ENCODE results near the gene INTS14. TPM values are rescaled to one million over a fixed set of nuclear protein-coding genes. Genes with fewer than 3 reads are reported as not detected.
A peak's percentile ranks its signal among the peaks of the same experiment; 100 is the strongest.

Gene INTS14
- total RNA-seq, 4 donors from 2014 or later, result 16.5 to 38.7 (median 26.7) TPM

DNA sequence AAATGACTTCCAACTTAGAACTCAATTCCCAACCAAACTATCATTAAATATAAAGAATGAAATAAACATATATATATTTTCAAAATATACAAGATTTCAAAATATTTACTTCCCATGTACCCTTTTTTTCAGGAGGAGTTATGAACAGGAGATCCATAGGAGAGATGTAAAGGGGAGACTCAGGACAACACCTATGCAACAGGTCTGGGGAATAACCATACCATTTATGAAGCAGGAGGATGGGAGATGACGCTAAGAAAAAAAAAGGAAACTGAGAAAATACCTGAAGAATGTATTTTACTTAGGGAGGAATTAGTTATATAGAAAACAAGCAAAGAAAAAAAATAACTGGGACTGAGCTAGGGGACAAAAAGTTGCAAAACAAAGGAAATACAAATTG, 23.8 kb downstream of the INTS14 start:
- peaks cover 0 to 6% (median 0%) of the 10 kb centered on the region in 3 donors for H3K4me1 ChIP-seq
- H3K9me3 ChIP-seq, result no peaks in the 10 kb centered on the region
- intact Hi-C loops (cut with DNase I), result no loop called here
- no peak for DNase-seq
- TF ChIP-seq, protein P1, sequence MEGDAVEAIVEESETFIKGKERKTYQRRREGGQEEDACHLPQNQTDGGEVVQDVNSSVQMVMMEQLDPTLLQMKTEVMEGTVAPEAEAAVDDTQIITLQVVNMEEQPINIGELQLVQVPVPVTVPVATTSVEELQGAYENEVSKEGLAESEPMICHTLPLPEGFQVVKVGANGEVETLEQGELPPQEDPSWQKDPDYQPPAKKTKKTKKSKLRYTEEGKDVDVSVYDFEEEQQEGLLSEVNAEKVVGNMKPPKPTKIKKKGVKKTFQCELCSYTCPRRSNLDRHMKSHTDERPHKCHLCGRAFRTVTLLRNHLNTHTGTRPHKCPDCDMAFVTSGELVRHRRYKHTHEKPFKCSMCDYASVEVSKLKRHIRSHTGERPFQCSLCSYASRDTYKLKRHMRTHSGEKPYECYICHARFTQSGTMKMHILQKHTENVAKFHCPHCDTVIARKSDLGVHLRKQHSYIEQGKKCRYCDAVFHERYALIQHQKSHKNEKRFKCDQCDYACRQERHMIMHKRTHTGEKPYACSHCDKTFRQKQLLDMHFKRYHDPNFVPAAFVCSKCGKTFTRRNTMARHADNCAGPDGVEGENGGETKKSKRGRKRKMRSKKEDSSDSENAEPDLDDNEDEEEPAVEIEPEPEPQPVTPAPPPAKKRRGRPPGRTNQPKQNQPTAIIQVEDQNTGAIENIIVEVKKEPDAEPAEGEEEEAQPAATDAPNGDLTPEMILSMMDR (IDR thresholded peaks at IDR 0.05), result no peak
- TF ChIP-seq POLR2A (IDR thresholded peaks at IDR 0.05), result no peak
- WGBS, 2 donors, result 79 to 90% methylated on average over 1 of the region's 1 CpG
- H3K27ac ChIP-seq, result no peak overlapping the region
- peaks cover 0 to 100% (median under 1%) of the 10 kb centered on the region in 3 donors for H3K36me3 ChIP-seq
- H3K27me3 ChIP-seq, result no peaks in the 10 kb centered on the region
- H3K4me3 ChIP-seq, result no peak overlapping the region

DNA sequence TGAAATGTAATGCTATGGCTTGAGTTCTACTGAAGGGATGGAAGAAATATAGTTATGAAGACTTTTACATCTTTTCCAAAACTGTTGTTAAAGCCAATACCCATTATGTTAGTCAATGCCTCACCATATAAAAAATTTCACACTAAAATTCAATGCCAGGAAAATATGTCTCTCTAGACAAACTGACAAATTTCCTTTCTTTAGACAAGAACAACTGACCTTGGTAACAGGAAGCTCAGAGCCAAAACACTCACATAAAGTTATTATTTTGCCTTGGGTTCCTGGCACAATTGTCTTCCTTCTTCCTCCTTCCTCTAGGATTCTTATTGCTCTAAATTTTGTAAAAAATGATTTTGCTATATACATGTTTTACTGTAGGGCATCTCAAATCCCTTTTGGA, 26.7 kb downstream of the INTS14 start:
- intact Hi-C loops (cut with DNase I), result no loop called here
- peaks cover 0 to 14% (median 0%) of the 10 kb centered on the region in 3 donors for H3K4me1 ChIP-seq
- TF ChIP-seq POLR2A (IDR thresholded peaks at IDR 0.05), result no peak
- TF ChIP-seq, protein P1 (IDR thresholded peaks at IDR 0.05), result no peak
- DNase-seq, result no peak
- H3K36me3 ChIP-seq, result peaks cover 0 to 100% (median 7%) of the 10 kb centered on the region in 3 donors
- H3K4me3 ChIP-seq, result no peak overlapping the region
- no peaks in the 10 kb centered on the region for H3K27me3 ChIP-seq
- no peaks in the 10 kb centered on the region for H3K9me3 ChIP-seq
- peak overlapping the region in 3 of 4 donors; percentile 5 to 29 (median 27) for H3K27ac ChIP-seq

DNA sequence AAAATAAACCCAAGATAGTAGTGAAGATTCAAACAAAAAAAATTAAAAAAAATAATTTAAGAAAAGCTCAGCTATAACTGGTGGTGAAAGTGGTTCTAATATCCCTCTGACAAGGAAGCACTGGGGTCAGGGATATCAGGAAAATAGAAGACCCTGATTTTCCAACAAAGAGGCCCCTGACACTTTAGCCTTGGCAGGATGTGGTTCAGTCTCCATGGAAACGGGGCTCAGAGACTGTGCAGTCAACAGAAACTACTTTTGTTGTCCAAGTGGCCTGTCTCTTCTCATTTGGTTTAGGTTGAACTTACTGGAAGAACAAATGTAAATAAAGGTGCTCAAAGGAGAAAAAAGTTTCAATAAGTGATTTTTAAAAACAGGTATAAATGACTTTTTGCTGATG, 27.2 kb downstream of the INTS14 start:
- Histone ChIP-seq H3K27ac (peak overlapping the region in 3 of 4 donors; percentile 5 to 29 (median 27)), H3K4me3 (no peak overlapping the region), H3K4me1 (peaks cover 0 to 14% (median 0%) of the 10 kb centered on the region in 3 donors), H3K9me3 (no peaks in the 10 kb centered on the region), H3K36me3 (peaks cover 0 to 100% (median 13%) of the 10 kb centered on the region in 3 donors), H3K27me3 (no peaks in the 10 kb centered on the region)
- intact Hi-C loops (cut with DNase I), result no loop called here
- WGBS, 2 donors, result 56 to 61% methylated on average over 1 of the region's 1 CpG
- TF ChIP-seq, protein P1 (IDR thresholded peaks at IDR 0.05), result no peak
- no peak for TF ChIP-seq POLR2A (IDR thresholded peaks at IDR 0.05)
- no peak for DNase-seq

DNA sequence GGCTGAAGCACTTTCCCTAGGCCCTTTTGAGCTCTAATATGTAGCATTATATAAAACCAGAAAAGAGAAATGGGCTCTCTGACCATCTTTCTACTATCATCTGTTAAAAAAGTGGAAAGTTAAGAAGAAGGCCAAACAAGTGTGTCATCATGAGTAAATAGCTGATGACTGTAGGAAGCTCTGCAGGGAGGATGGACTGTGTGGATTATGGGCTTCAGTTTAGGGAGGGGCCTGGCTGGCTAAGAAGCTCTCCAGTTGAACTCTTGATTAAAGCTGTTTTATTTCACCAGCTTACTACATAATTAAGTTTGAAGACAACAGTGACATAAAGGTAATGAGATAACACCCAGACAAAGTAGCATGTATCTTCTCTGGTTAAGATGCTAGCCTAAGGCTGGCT, 30.6 kb downstream of the INTS14 start:
- H3K36me3 ChIP-seq, result peaks cover 0 to 100% (median 18%) of the 10 kb centered on the region in 3 donors
- H3K4me1 ChIP-seq, result peaks cover 0 to 14% (median 0%) of the 10 kb centered on the region in 3 donors
- H3K9me3 ChIP-seq, result no peaks in the 10 kb centered on the region
- TF ChIP-seq, protein P1 (IDR thresholded peaks at IDR 0.05), result no peak
- no peak for TF ChIP-seq POLR2A (IDR thresholded peaks at IDR 0.05)
- no peaks in the 10 kb centered on the region for H3K27me3 ChIP-seq
- intact Hi-C loops (cut with DNase I), result no loop called here
- no peak overlapping the region for H3K4me3 ChIP-seq
- no peak overlapping the region for H3K27ac ChIP-seq
- DNase-seq, result no peak

DNA sequence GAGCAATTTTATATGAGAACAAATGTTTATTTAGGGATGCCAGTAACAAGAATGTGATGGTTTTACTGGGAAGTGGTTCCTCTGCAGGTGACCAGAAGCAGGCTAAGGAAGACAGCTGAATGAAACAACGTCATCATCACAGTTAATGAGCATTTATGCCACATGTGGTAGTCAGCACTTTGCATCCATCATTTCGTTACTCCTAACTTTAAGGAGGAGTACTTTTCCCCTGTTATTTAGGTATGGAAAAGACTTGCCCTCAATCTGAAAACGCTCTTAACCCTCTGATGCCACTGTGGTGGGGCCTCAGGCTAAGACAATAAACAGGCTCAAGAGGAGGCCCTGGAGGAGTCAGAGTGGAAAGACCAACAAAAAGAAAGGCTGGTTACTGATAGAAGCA, 31.2 kb downstream of the INTS14 start:
- no peak overlapping the region for H3K27ac ChIP-seq
- WGBS, 2 donors, result 81 to 88% methylated on average over 3 of the region's 3 CpGs
- no peaks in the 10 kb centered on the region for H3K9me3 ChIP-seq
- TF ChIP-seq, protein P1 (IDR thresholded peaks at IDR 0.05), result no peak
- no peak for TF ChIP-seq POLR2A (IDR thresholded peaks at IDR 0.05)
- peaks cover 0 to 14% (median 0%) of the 10 kb centered on the region in 3 donors for H3K4me1 ChIP-seq
- H3K36me3 ChIP-seq, result peaks cover 0 to 100% (median 18%) of the 10 kb centered on the region in 3 donors
- H3K4me3 ChIP-seq, result no peak overlapping the region
- DNase-seq, result no peak
- H3K27me3 ChIP-seq, result no peaks in the 10 kb centered on the region
- intact Hi-C loops (cut with DNase I), result no loop called here

Data from esophagus squamous epithelium (tissue), 5 donors.